GM12801 (cell line): Measurements from ENCODE around the gene AFDN.

Source experiments
- CTCF ChIP-seq: IDR thresholded peaks from one replicate; pipeline ENCODE4 v1.5.1; 2011; ENCODE audit warnings: control low read depth; ENCODE audit not compliant: insufficient read length; ENCODE audit errors: extremely low read depth

AFDN gene

GRCh38 chr6:167825332-167826229 lies 1.1 kb upstream of the AFDN start:
- no peak for TF ChIP-seq CTCF

GRCh38 chr6:167826230-167826895 lies 348 bp upstream of the AFDN start:
- TF ChIP-seq CTCF = no peak

GRCh38 chr6:167827583-167828324 lies 1.0 kb downstream of the AFDN start:
- TF ChIP-seq CTCF = no peak

- no peak for TF ChIP-seq CTCF
Observed at GRCh38 chr6:167828325-167828956, 1.7 kb downstream of the AFDN start.

- no peak for TF ChIP-seq CTCF
Observed at GRCh38 chr6:167829513-167829912, 2.8 kb downstream of the AFDN start.

GRCh38 chr6:167831281-167831828 lies 4.6 kb downstream of the AFDN start:
- TF ChIP-seq CTCF = no peak
